Measurements from ENCODE around the gene NDFIP1. TPM values are rescaled to one million over a fixed set of nuclear protein-coding genes. Genes with fewer than 3 reads are reported as not detected.

The NDFIP1 gene
- total RNA-seq, 4 donors from 2014 or later: 37.1 to 63.5 (median 42.5) TPM

- TF ChIP-seq POLR2A (IDR thresholded peaks at IDR 0.05) (no peak), CTCF (IDR thresholded peaks at IDR 0.05 in 4 of 5, conservative IDR thresholded peaks at IDR 0.05 in 1 of 5) (peak; percentile 44 to 69 (median 55))
- H3K9me3 ChIP-seq: no peaks in the 10 kb centered on the region
- peaks cover 0 to 32% of the 10 kb centered on the region in 2 donors for H3K36me3 ChIP-seq
- in situ Hi-C loops (cut with MboI; ENCODE audit: low sequenced_read_pairs in 4 of 4): loop anchor here (5.0 to 25.0 kb wide), 3 partner anchors 151 to 458 kb away; partner anchors contain the start of gene ARAP3 (in 4 of the 4)
- no peak overlapping the region for H3K4me3 ChIP-seq
- ATAC-seq: peak; percentile 80 to 89
- intact Hi-C loops (cut with DNase I; ENCODE audit: low total_unique reads): loop anchor here (10.0 kb wide), 1 partner anchor 451 kb away; no protein-coding TSS in a partner anchor
- no peaks in the 10 kb centered on the region for H3K4me1 ChIP-seq
- no peak overlapping the region for H3K27ac ChIP-seq
- no peaks in the 10 kb centered on the region for H3K27me3 ChIP-seq
- peak; percentile 32 to 54 for DNase-seq
Observed at GRCh38 chr5:142145106-142145900, 36.7 kb downstream of the NDFIP1 start.

- Histone ChIP-seq H3K36me3 (peaks cover 0 to 24% of the 10 kb centered on the region in 2 donors), H3K4me1 (no peaks in the 10 kb centered on the region), H3K27me3 (no peaks in the 10 kb centered on the region), H3K4me3 (no peak overlapping the region), H3K27ac (no peak overlapping the region), H3K9me3 (no peaks in the 10 kb centered on the region)
- in situ Hi-C loops (cut with MboI; ENCODE audit: low sequenced_read_pairs in 4 of 4) (loop anchor here (5.0 to 25.0 kb wide), 3 partner anchors 155 to 462 kb away; partner anchors contain the start of gene ARAP3 (in 4 of the 4)), intact Hi-C loops (cut with DNase I; ENCODE audit: low total_unique reads) (loop anchor here (10.0 kb wide), 1 partner anchor 455 kb away; no protein-coding TSS in a partner anchor)
- DNase-seq: no peak
- TF ChIP-seq CTCF (IDR thresholded peaks at IDR 0.05 in 4 of 5, conservative IDR thresholded peaks at IDR 0.05 in 1 of 5): no peak
- no peak for TF ChIP-seq POLR2A (IDR thresholded peaks at IDR 0.05)
- no peak for ATAC-seq
Observed at GRCh38 chr5:142149363-142149762, 40.8 kb downstream of the NDFIP1 start.

- Histone ChIP-seq H3K4me1 (no peaks in the 10 kb centered on the region), H3K9me3 (no peaks in the 10 kb centered on the region), H3K4me3 (no peak overlapping the region), H3K27ac (no peak overlapping the region), H3K36me3 (peaks cover 0 to 24% of the 10 kb centered on the region in 2 donors), H3K27me3 (no peaks in the 10 kb centered on the region)
- TF ChIP-seq POLR2A (IDR thresholded peaks at IDR 0.05) (no peak), CTCF (IDR thresholded peaks at IDR 0.05 in 4 of 5, conservative IDR thresholded peaks at IDR 0.05 in 1 of 5) (no peak)
- no peak for DNase-seq
- no peak for ATAC-seq
- in situ Hi-C loops (cut with MboI; ENCODE audit: low sequenced_read_pairs in 4 of 4): loop anchor here in 3 of 4 donors (10.0 to 25.0 kb wide), 3 partner anchors 404 to 537 kb away; partner anchors contain the start of gene FGF1 (in 1 of the 3)
- intact Hi-C loops (cut with DNase I; ENCODE audit: low total_unique reads): no loop called here
Observed at GRCh38 chr5:142150431-142150830, 41.9 kb downstream of the NDFIP1 start.

GRCh38 chr5:142151436-142152383 lies 43.1 kb downstream of the NDFIP1 start:
- peaks cover 0 to 16% of the 10 kb centered on the region in 2 donors for H3K36me3 ChIP-seq
- no peak overlapping the region for H3K27ac ChIP-seq
- intact Hi-C loops (cut with DNase I; ENCODE audit: low total_unique reads) (loop anchor here (2.0 kb wide), 1 partner anchor 397 kb away; no protein-coding TSS in a partner anchor), in situ Hi-C loops (cut with MboI; ENCODE audit: low sequenced_read_pairs in 4 of 4) (loop anchor here in 3 of 4 donors (10.0 to 25.0 kb wide), 3 partner anchors 403 to 536 kb away; partner anchors contain the start of gene FGF1 (in 1 of the 3))
- H3K4me1 ChIP-seq: no peaks in the 10 kb centered on the region
- TF ChIP-seq POLR2A (IDR thresholded peaks at IDR 0.05) (no peak), CTCF (IDR thresholded peaks at IDR 0.05 in 4 of 5, conservative IDR thresholded peaks at IDR 0.05 in 1 of 5) (peak; percentile 59 to 85 (median 64))
- no peaks in the 10 kb centered on the region for H3K9me3 ChIP-seq
- ATAC-seq (no peak), DNase-seq (no peak)
- H3K4me3 ChIP-seq: no peak overlapping the region
- no peaks in the 10 kb centered on the region for H3K27me3 ChIP-seq
